NT2/D1 (cell line): Measurements from ENCODE around the gene LUC7L2.

Source experiments
- YY1 ChIP-seq: IDR thresholded peaks from 2 replicates; pipeline ENCODE4 v1.6.1; 2011; ENCODE audit not compliant: insufficient read length, insufficient read depth
- ZNF274 ChIP-seq: IDR thresholded peaks from 2 replicates; pipeline ENCODE4 v1.6.1; 2011; ENCODE audit warnings: mild to moderate bottlenecking, low read depth, low read length

GRCh38 chr7:139339025-139339424, 20.7 kb upstream of the LUC7L2 start:
- TF ChIP-seq ZNF274, result no peak
- no peak for TF ChIP-seq YY1
